ENCODE data around the gene ZFY. TPM values are rescaled to one million over a fixed set of nuclear protein-coding genes. Genes with fewer than 3 reads are reported as not detected.

The ZFY gene
- total RNA-seq, 3 donors from 2014 or later = under 0.01 to 18.4 TPM; not detected in 1

GRCh38 chrY:3023606-3024005 lies 88.4 kb downstream of the ZFY start:
- no peak for TF ChIP-seq CTCF (IDR thresholded peaks at IDR 0.05)
- no peak for TF ChIP-seq POLR2A (IDR thresholded peaks at IDR 0.05)
- TF ChIP-seq POLR2AphosphoS5 (IDR thresholded peaks at IDR 0.05) = no peak
- no peak overlapping the region for H3K4me3 ChIP-seq
- no peaks in the 10 kb centered on the region for H3K9me3 ChIP-seq
- H3K36me3 ChIP-seq = no peaks in the 10 kb centered on the region
- no peaks in the 10 kb centered on the region for H3K27me3 ChIP-seq
- H3K4me1 ChIP-seq = no peaks in the 10 kb centered on the region
- no peak overlapping the region for H3K27ac ChIP-seq
- intact Hi-C loops (cut with DNase I; ENCODE audit: low total_unique reads) = no loop called here
- no peak for DNase-seq (ENCODE audit: low spot score in 2 of 2)

GRCh38 chrY:3025357-3025756 lies 90.2 kb downstream of the ZFY start:
- H3K4me1 ChIP-seq = no peaks in the 10 kb centered on the region
- TF ChIP-seq CTCF (IDR thresholded peaks at IDR 0.05) (no peak), POLR2A (IDR thresholded peaks at IDR 0.05) (no peak), POLR2AphosphoS5 (IDR thresholded peaks at IDR 0.05) (no peak)
- no peak overlapping the region for H3K27ac ChIP-seq
- no peaks in the 10 kb centered on the region for H3K9me3 ChIP-seq
- H3K27me3 ChIP-seq = no peaks in the 10 kb centered on the region
- H3K4me3 ChIP-seq = no peak overlapping the region
- no peak for DNase-seq (ENCODE audit: low spot score in 2 of 2)
- no peaks in the 10 kb centered on the region for H3K36me3 ChIP-seq
- intact Hi-C loops (cut with DNase I; ENCODE audit: low total_unique reads) = no loop called here

Other genes with a start within 250 kb of the ZFY start
- gene SRY, start 147.7 kb upstream of the ZFY start, total RNA-seq = not detected
- 100 to 1,000 TPM in 1 of 3 donors, under 1 TPM in 1, not detected in 1; 0.66 to 309 TPM for gene RPS4Y1, start 93.8 kb upstream of the ZFY start, total RNA-seq

Measured in breast epithelium (tissue), 4 donors.